ENCODE measurements around the gene EPS8.

Gene EPS8

GRCh38 chr12:15716581-15716980 is 72.6 kb downstream of the EPS8 start:
- Histone ChIP-seq H3K27ac (ENCODE audit: low read depth, low read length, poor library complexity, severe bottlenecking) (no peak overlapping the region), H2AFZ (ENCODE audit: low read length) (no peak overlapping the region), H3K79me2 (ENCODE audit: insufficient read depth, low read length) (no peaks in the 10 kb centered on the region), H4K20me1 (ENCODE audit: insufficient read depth, low read length) (no peaks in the 10 kb centered on the region), H3F3A (ENCODE audit: insufficient read depth, low read length) (no peaks in the 10 kb centered on the region), H3K4me3 (ENCODE audit: low read depth, low read length, poor library complexity, severe bottlenecking) (no peak overlapping the region), H3K9ac (ENCODE audit: low read length) (no peak overlapping the region), H3K9me2 (ENCODE audit: low read depth, low read length) (no peaks in the 10 kb centered on the region), H3K4me2 (ENCODE audit: low read length) (no peak overlapping the region), H3K27me3 (ENCODE audit: insufficient read depth, low read length) (no peaks in the 10 kb centered on the region), H3K9me3 (ENCODE audit: low read length) (no peaks in the 10 kb centered on the region), H3K36me3 (ENCODE audit: insufficient read depth, low read length) (no peaks in the 10 kb centered on the region), H3K4me1 (ENCODE audit: insufficient read depth, low read length, severe bottlenecking) (no peaks in the 10 kb centered on the region)
- TF ChIP-seq EZH2 (IDR thresholded peaks at IDR 0.05; ENCODE audit: borderline replicate concordance, low read length): no peak
- TF ChIP-seq, protein P1, sequence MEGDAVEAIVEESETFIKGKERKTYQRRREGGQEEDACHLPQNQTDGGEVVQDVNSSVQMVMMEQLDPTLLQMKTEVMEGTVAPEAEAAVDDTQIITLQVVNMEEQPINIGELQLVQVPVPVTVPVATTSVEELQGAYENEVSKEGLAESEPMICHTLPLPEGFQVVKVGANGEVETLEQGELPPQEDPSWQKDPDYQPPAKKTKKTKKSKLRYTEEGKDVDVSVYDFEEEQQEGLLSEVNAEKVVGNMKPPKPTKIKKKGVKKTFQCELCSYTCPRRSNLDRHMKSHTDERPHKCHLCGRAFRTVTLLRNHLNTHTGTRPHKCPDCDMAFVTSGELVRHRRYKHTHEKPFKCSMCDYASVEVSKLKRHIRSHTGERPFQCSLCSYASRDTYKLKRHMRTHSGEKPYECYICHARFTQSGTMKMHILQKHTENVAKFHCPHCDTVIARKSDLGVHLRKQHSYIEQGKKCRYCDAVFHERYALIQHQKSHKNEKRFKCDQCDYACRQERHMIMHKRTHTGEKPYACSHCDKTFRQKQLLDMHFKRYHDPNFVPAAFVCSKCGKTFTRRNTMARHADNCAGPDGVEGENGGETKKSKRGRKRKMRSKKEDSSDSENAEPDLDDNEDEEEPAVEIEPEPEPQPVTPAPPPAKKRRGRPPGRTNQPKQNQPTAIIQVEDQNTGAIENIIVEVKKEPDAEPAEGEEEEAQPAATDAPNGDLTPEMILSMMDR (IDR thresholded peaks at IDR 0.05; ENCODE audit: low read length): no peak

DNA sequence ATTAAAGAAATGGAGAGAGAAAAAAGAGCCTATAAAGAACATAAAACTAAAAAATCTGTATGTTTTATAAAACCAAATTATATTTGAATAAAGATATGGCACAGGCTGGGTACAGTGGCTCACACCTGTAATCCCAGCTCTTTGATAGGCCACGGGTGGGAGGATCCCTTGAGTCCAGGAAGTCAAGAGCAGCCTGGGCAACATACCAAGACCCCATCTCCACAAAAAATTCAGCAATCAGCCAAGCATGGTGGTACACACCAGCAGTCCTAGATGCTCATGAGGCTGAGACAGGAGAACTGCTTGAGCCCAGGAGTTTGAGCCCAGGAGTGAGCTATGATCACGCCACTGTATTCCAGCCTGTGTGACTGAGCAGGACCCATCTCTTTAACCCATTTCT is 74.9 kb downstream of the EPS8 start:
- Histone ChIP-seq H4K20me1 (ENCODE audit: insufficient read depth, low read length) (no peaks in the 10 kb centered on the region), H3K27ac (ENCODE audit: low read depth, low read length, poor library complexity, severe bottlenecking) (no peak overlapping the region), H3K27me3 (ENCODE audit: insufficient read depth, low read length) (no peaks in the 10 kb centered on the region), H3K79me2 (ENCODE audit: insufficient read depth, low read length) (no peaks in the 10 kb centered on the region), H3F3A (ENCODE audit: insufficient read depth, low read length) (no peaks in the 10 kb centered on the region), H3K9me3 (ENCODE audit: low read length) (no peaks in the 10 kb centered on the region), H3K36me3 (ENCODE audit: insufficient read depth, low read length) (no peaks in the 10 kb centered on the region), H3K4me2 (ENCODE audit: low read length) (no peak overlapping the region), H2AFZ (ENCODE audit: low read length) (no peak overlapping the region), H3K9me2 (ENCODE audit: low read depth, low read length) (no peaks in the 10 kb centered on the region), H3K9ac (ENCODE audit: low read length) (no peak overlapping the region), H3K4me3 (ENCODE audit: low read depth, low read length, poor library complexity, severe bottlenecking) (no peak overlapping the region), H3K4me1 (ENCODE audit: insufficient read depth, low read length, severe bottlenecking) (no peaks in the 10 kb centered on the region)
- TF ChIP-seq, protein P1 (IDR thresholded peaks at IDR 0.05; ENCODE audit: low read length): no peak
- TF ChIP-seq EZH2 (IDR thresholded peaks at IDR 0.05; ENCODE audit: borderline replicate concordance, low read length): no peak

DNA sequence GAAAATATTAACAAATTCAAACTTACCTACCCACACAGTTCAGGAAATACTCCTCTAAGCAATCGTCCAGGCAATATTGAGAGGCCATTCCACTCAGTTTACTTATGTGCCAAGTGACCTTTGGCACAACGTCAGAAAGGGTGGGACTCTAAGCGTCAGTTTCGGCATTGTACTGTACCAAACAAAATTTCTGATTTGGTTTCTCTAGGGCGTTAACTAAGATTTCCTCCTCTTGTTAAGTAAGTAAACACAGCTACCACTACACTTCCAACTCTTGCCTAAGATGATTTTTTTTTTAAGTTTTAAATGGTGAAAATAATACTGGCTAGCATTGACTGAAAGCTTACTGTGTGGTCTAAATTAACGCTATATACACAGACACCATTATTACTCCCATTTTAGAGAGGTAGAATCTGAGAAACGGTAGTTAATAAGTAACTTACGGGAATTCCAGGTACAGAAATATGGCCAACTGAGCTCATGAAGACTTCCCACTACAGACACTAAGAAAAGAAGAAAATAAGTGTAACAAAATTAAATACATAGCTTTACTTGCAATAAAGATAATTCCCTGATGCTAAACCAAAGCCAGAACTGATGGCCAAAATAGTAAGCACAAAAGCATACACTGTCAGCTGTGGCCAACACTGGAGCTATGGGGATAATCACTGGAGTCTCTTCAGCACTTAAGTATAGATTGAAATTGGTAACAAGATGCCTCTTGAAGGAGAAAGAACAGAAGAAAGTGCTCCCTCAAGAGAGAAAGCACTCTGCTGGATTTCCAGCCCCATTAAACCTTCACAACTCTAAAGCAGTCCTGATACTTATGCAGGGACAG is 76.1 kb downstream of the EPS8 start:
- Histone ChIP-seq H3K9me2 (ENCODE audit: low read depth, low read length) (no peaks in the 10 kb centered on the region), H3F3A (ENCODE audit: insufficient read depth, low read length) (no peaks in the 10 kb centered on the region), H3K27me3 (ENCODE audit: insufficient read depth, low read length) (no peaks in the 10 kb centered on the region), H3K4me1 (ENCODE audit: insufficient read depth, low read length, severe bottlenecking) (no peaks in the 10 kb centered on the region), H3K36me3 (ENCODE audit: insufficient read depth, low read length) (no peaks in the 10 kb centered on the region), H3K27ac (ENCODE audit: low read depth, low read length, poor library complexity, severe bottlenecking) (no peak overlapping the region), H3K9ac (ENCODE audit: low read length) (no peak overlapping the region), H3K9me3 (ENCODE audit: low read length) (no peaks in the 10 kb centered on the region), H4K20me1 (ENCODE audit: insufficient read depth, low read length) (no peaks in the 10 kb centered on the region), H3K4me2 (ENCODE audit: low read length) (no peak overlapping the region), H3K79me2 (ENCODE audit: insufficient read depth, low read length) (no peaks in the 10 kb centered on the region), H2AFZ (ENCODE audit: low read length) (no peak overlapping the region), H3K4me3 (ENCODE audit: low read depth, low read length, poor library complexity, severe bottlenecking) (no peak overlapping the region)
- TF ChIP-seq, protein P1 (IDR thresholded peaks at IDR 0.05; ENCODE audit: low read length): no peak
- no peak for TF ChIP-seq EZH2 (IDR thresholded peaks at IDR 0.05; ENCODE audit: borderline replicate concordance, low read length)

Measured in OCI-LY1 (cell line).